SH-SY5Y (cell line): ENCODE measurements around the gene FOXD4L4.
"Not testable (repeated sequence)": the region's sequence is repeated elsewhere in the genome, so short reads cannot be mapped to it uniquely, and the experiment has no call there.

Experiments
- GATA2 ChIP-seq: IDR thresholded peaks from 2 replicates; pipeline ENCODE4 v1.6.1; 2011; ENCODE audit warnings: mild to moderate bottlenecking, low read depth, low read length
- GATA3 ChIP-seq: IDR thresholded peaks from 2 replicates; pipeline ENCODE4 v1.6.1; 2011; ENCODE audit warnings: low read depth, mild to moderate bottlenecking, low read length, moderate library complexity

FOXD4L4 gene

DNA sequence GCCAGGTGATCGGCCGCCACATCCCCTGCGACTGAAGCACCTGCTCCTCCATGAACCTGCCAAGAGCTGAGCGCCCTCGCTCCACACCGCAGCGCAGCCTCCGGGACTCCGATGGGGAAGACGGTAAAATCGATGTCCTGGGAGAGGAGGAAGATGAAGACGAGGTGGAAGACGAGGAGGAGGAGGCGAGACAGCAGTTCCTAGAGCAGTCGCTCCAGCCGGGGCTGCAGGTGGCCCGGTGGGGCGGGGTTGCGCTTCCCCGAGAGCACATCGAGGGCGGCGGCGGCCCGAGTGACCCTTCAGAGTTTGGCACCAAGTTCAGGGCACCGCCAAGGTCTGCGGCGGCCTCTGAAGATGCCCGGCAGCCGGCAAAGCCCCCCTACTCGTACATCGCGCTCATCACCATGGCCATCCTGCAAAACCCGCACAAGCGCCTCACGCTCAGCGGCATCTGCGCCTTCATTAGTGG, at the start of gene FOXD4L4:
Gene FOXD4L4 (plus strand): TSS at position 51 of the 469 bp plus-strand sequence. CDS start 0 bp downstream, at position 51.
- TF ChIP-seq GATA3, GATA2: not testable (repeated sequence)
